Ecto neural progenitor cell (in vitro differentiated cells): ENCODE data around the gene PPP2R1A.

Experiments
- DNase-seq: peaks from one replicate; pipeline ENCODE4 v3.0.0-alpha.2; 2018; ENCODE audit warnings: low spot score

The PPP2R1A gene

DNA sequence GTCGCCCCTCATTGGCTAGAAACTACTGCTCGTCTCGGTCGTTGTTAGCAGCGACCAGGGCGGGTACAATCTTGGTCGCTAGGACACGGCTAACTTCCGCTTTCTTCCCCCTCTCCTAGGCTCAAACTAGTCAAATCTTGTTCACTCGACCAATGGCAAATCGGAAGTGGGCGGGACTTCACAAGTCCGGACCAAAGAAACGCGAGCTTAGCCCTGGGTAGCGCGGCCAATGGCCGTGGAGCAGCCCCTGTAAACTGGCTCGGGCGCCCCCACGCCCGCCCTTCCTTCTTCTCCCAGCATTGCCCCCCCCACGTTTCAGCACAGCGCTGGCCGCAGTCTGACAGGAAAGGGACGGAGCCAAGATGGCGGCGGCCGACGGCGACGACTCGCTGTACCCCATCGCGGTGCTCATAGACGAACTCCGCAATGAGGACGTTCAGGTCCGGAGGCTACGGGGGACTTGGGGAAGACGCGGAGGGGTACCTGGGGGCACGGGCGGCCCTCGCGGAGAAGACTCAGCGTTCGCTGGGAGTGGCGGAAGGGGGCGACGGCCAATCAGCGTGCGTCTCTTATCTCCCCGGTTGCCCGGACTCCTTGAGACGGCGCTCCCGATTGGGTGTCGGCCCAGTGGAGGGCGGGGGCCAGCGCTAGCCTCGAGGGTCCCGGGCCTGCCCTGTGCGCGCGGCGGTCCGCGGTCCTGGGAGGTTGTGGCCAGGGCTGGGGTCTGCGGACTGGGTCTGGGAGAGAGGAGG lies at the start of gene PPP2R1A:
Gene PPP2R1A (plus strand): TSS at position 318 of the 752 bp plus-strand sequence. CDS start 45 bp downstream, at position 363.
- peak; percentile 98 for DNase-seq

DNA sequence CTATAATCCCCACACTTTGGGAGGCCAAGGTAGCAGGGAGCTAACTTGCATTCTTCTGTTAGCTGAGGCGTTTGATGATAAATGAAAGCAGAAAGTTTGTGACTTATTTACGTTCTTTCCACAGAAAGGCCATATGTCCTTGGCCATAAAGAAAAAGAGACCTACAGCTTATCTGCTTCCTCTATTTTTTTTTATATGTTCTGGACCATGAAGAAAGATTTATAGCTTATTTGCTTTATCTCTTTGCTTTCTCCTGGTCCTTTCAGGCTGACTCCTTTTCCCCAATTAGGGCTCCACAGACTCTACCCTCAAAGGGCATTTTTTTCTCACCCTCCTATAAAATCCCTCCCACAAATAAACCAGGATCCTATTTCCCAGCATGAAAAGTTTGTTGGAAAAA lies 48.6 kb upstream of the PPP2R1A start:
- no peak for DNase-seq

DNA sequence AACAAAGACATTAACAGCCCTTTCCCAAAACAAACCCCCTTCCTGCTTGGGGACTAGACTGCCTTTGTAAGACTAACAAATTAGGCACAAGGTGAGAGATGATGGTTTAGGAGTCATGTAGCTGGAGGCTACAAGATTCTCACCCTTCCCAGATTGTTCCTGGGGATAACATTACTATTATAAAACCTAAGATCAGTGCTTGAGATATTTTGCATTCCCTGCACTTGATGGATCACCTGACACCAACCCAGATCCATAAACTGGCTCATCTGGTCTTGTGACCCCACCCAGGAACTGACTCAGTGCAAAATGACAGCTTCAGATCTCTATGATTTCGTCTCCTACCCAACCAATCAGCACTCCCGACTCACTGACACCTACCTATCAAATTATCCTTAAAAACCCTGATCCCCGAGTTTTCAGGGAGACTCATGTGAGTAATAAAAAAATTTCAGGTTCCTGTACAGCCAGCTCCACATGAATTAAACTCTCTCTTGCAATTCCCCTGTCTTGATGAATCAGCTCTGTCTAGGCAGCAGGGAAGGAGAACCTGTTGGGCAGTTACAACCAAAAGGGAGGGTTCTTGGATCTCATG lies 47.8 kb upstream of the PPP2R1A start:
- no peak for DNase-seq

DNA sequence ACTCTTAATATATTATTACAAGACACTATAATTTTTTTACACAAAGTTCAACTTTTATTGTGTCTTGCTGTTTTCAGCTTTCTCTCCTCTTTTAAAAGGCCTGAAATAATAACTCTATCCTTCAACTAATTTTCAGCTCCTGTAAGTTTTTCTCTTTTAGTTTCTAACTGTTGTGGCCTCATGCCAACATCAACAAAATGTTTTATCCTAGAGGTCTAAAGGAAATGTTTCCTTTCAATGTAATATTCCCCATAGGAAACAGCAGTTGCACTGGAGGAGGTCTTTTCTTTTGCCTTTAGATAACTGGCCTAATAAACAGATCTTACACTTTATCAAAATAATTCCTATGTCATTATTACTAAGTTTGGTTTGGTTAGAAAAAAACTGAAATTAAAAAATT lies 41.6 kb upstream of the PPP2R1A start:
- no peak for DNase-seq

DNA sequence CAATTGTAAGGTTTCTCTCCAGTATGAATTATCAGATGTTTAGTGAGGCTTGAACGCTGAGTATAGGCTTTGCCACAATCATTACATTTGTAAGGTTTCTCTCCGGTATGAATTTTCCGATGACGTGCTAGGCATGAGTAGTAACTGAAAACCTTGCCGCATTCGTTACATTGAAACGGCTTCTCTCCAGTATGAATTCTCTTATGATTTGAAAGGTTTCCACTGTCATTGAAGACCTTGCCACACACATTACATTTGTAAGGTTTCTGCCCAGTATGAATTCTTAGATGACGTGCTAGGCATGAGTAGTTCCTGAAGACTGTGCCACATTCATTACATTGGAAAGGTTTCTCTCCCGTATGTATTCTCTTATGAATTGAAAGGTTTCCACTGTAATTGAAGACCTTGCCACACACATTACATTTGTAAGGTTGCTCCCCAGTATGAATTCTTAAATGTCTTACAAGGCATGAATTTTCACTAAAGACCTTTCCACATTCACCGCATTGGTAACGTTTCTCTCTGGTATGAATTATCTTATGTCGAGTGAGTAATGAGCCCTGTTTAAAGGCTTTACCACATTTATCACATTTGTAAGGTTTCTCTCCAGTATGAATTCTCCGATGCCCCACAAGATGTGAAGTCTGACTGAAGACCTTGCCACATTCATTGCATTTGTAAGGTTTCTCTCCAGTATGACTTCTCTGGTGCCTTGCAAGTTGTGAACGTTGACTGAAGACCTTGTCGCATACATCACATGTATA lies 34.1 kb upstream of the PPP2R1A start:
- no peak for DNase-seq

DNA sequence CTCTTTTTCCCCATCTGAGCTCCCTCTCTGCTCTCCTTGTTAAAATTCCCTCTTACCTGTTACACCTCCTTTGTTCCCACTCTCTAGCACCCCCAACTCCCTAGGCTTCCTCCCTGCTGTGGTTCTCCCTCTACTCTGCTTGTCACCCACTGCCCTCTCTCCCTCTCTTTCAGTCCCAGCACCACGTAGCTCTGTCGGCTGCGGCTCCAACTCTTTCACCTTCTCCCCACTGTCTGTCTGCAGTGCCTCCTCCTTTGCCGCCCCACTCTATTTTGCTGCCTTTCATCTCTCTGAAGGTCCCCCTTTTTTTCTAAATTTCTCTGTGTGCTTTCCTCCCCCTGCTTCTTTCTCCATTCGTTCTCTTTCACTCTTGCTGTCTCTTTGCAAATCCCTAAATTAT lies 19.5 kb upstream of the PPP2R1A start:
- no peak for DNase-seq

DNA sequence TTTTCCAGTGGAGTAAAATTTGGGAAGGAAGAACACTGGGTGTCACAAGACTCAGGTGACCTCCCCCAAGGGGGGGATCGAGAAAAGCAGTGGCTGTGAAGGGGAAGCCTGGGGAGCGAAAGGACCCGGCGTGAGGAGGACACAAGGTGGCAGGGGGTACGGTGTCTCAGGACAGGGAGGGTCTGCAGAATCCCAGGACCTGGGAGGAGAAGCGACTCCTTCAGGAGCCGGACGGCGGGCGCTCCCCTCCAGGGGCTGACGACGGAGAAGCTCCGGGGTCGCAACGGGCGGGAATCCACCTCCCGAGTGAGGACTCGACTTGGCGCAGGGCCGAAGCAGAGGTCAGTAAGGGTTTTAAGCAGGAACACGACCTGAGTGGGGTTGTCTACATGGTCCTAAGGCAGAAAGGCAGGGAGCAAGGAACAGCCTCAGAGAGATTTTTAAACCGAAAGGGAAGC lies 19.0 kb upstream of the PPP2R1A start:
- DNase-seq = peak; percentile 56

DNA sequence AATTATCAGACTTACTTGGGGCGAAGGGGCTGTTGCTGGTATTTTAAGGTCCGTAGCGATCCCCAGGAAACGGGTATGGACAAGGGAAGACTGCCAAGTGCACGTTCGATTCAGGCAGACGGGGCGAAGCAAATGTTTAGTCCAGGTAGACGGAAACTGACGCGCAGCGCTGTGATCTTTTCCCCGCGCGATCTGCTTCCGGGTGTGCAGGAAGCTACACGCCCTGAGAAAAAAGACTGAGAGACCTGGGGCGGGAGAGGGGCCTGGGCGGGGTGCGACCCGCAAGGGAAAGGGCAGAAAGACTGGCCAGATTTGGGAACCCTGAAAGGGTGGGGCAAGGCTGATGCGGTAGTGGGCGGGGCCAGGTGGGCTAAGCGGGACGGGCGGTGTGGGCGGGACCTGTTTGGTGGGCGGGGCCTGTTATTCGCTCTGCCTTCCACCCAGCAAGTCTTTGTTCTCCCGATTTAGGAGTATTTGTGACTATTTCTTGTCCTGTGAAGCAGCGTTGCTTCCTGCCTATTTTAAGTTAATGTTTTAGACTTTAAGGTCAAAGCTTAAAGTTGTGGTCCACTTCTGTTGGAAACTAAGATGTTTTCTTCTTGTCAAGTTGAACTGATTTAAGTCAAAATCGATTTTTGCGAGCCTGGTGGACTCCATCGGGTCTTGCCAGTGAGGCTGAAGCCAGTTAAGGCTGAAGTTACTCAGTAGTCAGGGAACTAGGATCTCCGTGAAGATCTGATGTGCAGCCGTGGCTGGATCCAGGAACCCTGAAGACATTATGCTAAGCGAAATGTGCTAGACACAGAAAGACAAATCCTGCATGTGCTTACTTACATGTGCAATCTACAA lies 18.3 kb upstream of the PPP2R1A start, which contains the start of gene ZNF836:
Gene ZNF836 (minus strand): TSS at position 301 of the 849 bp plus-strand sequence. CDS start 3,549 bp downstream, outside the sequence.
- DNase-seq = peak; percentile 84

DNA sequence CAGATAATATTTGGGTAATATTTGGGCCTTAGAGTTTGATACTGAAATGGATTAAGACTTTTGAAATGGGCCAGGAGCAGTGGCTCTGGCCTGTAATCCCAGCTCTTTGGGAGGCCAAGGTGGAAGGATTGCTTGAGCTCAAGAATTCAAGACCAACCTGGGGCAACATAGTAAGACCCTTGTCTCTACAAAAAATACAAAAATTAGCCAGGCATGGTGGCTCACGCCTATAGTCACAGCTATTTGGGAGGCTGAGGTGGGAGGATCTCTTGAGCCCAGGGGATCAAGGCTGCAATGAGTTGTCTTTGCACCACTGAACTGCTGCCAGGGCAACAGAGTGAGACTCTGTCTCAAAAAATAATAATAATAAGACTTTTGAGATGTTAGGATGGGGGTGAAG lies 17.5 kb upstream of the PPP2R1A start:
- DNase-seq = no peak

DNA sequence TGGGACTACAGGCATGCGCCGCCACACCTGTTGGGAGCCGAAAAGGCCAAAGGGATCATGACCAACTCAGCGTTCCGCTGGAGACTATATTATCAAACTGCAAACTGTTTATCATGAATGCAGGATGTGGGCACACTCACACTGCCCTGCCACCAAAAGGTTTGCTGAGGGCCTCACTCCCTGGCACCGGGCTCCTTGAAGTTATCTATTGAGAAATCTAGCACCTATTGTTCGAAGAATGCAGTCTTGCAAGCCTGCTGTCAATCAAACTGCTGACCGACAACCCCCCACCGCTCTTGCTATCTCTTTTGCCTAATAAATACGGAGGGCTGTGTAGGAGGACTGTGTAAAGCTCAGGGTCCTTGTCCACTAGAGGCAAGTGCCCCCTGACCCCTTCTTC lies 13.3 kb upstream of the PPP2R1A start:
- DNase-seq = no peak

DNA sequence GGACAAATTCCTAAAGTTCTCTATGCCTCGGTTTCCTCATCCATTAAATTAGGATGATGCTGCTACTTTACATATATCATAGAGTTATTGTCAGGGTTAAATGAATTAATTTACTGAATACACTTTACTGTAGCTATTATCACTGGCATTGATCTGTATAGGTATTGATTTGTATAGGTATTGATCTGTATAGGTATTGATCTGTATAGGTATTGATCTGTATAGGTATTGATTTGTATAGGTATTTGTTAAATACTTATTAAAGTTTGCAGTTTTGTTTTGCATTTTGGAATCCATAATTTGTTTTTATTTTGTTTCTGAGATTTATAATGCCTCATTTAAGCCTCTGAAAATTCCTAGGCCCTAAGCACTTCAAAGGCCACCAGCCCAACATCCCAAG lies 2.4 kb upstream of the PPP2R1A start:
- DNase-seq = no peak

DNA sequence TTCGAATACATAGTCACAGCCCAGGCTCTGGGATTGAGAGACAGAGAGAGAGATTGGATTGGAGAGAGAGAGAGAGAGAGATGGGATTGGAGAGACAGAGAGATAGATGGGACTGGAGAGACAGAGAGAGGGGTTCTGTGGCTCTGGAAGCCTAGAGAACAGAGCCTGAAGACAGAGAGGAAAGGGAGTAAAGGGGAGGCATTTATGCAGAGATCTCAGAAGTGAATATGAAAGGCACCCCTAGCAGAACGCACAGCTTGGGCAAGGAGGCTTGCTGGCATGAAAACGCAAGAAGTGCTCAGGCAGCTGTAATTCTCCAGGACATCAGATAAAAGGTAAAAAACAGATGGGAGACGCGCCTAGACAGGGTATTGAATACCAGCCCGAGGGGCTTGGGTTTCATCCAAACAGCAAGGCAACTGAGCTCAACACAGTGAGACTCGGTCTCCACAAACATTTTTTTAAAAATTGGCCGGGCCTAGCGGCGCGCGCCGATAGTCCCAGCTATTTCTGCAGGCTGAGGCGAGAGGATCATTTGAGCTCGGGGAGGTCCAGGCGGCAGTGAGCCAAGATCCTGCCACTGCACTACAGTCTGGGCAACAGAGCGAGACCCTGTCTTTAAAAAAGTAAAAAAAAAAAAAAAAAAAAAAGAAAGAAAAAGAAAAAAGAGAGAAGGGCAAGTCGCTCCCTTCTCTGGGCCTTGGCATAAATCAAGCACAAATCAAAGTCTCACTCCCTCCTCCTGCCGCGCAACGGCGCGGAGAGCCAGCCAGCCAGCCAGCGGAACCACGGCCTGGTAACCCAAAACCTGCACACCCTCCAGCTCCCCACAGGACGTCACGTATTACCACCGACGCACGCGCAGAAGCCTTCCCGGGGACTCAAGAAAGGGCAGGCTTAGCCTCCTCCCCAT lies 774 bp upstream of the PPP2R1A start:
- peak; percentile 98 for DNase-seq

DNA sequence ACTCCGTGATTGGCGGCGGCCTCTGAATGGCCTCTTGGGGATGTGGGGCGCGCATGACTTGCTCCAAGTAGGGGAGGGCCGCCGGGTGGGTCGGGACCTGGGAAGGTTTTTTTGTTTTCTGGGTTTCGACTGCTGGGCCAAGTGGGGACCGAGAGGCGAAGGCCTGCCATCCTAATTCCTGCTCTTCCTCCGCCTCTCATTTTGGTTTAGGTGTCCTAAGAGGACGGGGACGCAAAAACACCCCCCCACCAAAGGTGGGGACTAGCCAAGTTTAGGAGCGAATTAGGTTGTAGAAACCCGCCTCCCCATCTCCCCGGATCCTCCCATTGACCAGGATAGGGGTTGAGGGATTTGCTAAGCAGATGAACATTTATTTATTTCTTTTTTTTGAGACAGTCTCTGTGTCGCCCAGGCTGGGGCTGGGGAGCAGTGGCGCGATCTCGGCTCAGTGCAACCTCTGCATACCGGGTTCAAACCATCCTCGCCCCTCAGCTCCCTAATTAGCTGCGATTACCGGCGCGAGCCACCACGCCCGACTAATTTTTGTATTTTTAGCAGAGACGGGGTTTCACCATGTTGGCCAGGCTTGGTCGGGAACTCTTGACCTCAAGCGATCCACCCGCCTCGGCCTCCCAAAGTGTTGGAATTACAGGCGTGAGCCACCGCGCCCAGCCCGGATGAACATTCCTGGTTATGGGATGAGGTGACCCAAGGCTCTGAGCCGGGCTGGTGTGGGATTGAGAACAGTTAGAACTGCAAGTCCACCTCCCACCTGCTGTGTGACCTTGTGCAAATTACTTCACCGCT lies 838 bp downstream of the PPP2R1A start:
- peak; percentile 54 for DNase-seq

DNA sequence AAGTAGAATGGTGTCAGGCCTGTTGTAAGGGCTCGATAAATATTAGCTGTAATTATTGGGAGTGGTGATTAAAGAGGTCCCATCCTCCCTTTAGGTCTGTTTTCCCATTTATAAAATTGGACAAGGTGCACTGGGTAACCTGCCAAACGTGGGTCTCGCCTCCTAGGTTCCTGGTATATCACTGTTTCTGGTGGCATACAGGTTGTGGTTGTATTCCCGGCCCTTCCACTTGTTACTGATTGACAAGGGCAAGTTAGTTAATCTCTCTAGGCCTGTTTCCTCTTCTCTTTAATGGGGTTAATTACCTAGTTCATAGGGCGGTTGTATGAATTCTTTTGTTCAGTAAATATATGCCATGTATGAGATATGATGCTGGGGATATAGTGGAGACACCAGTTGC lies 1.5 kb downstream of the PPP2R1A start:
- DNase-seq = no peak

DNA sequence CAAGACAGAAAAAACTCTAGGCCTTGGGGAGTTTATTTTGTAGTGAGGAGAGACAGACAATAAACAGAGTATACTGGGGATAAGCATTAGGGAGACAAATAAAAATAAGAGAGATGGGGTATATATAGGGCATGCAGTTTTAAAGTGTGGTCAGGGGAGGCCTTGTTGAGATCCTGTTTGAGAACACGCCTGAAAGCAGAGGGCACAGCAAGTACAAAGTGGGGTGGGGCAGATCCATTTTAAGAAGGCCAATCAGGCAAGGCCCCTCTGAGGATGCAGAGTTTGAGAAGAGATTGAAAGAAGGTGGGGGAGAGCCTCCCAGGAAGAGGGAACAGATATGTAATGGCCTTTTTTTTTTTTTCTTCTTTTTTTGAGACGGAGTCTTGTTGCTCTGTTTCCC lies 2.1 kb downstream of the PPP2R1A start:
- no peak for DNase-seq

DNA sequence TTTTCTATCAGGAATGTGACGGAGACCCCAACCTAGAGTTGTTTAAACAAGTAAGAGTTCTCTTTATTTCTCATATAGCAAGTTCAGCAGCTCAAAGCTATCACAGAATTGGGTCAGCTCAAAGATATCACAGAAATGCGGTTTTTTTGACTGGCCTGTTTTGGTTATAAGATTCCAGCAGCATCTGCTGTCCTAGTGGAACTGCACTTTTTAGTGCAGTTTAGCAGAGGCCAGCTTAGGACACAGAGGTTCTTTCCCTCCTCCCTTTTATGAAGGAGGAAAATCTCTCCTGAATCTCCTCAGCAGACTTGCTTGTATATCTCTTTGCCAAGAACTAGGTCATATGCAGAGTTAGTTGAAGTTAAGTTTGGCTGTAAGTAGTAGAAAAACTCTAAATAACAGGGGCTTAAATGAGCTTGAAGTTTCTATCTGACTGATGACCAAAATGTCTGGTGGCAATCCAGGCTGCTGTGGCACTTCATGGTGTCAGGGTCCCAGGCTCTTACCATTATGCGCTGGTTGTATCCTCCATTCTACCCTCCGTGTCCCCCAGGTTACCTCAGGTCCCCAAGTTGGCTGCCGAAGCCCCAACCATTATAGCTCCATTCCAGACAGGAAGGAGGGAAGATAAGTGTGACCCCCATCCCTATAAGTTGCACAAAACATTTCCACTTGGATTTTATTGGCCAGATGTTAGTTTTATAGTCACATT lies 6.6 kb downstream of the PPP2R1A start:
- DNase-seq = no peak

DNA sequence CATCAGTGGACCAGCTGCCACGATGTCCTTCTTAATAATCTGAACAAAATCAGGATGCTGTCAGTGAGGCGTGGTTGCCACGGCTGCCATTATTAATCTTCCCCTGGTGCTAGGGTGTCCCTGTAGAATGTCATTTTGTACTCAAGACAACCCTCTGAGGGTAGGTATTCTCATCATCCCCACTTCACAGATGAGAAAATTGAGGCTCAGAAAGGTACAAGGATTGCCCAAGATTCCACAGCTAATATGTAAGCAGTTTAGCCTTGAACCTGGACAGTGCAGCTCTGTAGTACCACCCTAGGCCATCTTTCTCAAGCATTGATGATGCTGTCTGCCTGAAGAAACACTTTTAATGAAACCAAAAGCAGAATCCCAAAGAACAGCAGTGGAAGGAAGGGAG lies 8.1 kb downstream of the PPP2R1A start:
- DNase-seq = no peak

DNA sequence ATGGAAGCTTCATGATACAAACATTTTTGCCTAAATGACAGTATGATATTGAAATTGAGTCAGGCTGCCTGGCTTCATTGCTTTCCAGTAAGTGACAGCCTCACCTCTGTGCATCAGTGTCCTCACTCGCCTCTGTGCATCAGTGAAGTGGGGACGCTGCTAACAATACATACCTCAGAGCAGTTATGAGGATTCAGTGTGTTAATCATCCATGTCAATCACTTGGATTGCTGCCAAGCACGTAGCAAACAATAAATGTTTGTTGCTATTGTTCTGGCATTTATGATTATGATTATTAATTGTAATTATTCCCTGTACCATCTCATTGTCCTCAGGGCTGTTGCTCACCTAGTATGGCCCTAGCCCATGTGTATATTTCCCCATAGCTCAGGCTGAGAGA lies 8.8 kb downstream of the PPP2R1A start:
- no peak for DNase-seq

DNA sequence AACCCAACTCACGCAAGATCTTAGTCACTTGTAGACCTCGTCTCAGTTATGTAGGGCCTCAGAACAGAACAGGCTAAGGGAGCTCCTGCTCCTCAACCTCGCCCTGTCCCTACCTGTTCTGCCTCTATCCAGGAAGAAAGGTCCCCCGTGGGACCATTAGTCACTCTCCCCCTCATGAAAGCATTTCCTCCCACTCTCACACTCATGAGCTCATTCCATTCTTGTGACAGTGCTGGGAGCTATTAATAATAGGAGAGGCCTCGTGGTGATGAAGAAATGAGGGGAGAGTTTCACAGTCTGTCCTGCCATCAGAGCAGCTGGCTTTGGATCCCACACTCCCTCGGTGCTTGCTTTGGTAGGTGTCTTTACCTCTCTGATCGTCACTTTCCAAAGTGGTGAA lies 10.2 kb downstream of the PPP2R1A start:
- no peak for DNase-seq
